GDM1 (cell line): Measurements from ENCODE around the gene TTLL13.
A peak's percentile ranks its signal among the peaks of the same experiment; 100 is the strongest.

Source experiments
- DNase-seq: peaks from one replicate; lab custom pipeline; 2025; lab: John Stamatoyannopoulos, UW

TTLL13 gene, protein sequence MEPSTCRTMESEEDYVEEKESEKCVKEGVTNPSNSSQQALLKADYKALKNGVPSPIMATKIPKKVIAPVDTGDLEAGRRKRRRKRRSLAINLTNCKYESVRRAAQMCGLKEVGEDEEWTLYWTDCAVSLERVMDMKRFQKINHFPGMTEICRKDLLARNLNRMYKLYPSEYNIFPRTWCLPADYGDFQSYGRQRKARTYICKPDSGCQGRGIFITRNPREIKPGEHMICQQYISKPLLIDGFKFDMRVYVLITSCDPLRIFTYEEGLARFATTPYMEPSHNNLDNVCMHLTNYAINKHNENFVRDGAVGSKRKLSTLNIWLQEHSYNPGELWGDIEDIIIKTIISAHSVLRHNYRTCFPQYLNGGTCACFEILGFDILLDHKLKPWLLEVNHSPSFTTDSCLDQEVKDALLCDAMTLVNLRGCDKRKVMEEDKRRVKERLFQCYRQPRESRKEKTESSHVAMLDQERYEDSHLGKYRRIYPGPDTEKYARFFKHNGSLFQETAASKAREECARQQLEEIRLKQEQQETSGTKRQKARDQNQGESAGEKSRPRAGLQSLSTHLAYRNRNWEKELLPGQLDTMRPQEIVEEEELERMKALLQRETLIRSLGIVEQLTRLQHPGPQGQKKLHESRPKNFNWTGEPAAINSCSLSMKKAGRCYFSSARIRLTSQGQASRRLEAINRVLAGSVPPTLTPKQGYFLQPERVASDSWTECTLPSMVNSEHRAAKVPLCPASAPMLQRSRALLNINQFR

DNA sequence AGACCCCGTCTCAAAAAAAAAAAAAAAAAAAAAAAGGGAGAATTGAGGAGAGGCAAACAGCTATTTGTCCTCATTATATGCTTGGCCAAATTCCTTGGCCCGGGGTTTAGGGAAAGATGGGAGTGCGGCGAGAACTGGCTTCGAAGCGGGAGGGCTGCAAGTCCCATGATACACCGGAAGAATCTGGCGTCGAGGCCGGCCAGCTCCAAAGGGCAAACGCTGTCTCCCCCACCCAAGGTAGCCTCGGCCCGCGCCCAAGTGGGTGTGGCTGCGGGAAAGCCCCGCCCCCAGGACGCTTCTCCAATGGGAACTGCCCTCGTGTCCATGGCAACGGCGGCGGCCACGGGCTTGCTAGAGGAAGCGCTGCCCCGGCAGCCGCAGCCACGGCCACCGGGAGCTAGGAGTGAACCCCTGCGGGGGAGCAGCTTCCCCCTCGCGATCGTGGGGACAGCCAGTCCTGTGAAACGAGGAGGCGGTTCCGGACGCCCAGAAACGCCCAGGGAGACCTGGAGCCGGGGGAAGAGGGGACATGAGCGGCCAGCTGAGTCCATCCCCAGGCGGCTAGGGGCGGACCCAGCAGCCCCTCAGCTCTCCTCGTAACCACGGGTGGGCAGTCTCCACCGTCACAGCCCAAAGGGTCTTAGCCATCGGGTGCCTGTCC is at the start of gene TTLL13:
Gene TTLL13, plus strand, starts transcription at position 354 of the 661 bp plus-strand sequence. CDS start 1,075 bp downstream, outside the sequence.
- no peak for DNase-seq

DNA sequence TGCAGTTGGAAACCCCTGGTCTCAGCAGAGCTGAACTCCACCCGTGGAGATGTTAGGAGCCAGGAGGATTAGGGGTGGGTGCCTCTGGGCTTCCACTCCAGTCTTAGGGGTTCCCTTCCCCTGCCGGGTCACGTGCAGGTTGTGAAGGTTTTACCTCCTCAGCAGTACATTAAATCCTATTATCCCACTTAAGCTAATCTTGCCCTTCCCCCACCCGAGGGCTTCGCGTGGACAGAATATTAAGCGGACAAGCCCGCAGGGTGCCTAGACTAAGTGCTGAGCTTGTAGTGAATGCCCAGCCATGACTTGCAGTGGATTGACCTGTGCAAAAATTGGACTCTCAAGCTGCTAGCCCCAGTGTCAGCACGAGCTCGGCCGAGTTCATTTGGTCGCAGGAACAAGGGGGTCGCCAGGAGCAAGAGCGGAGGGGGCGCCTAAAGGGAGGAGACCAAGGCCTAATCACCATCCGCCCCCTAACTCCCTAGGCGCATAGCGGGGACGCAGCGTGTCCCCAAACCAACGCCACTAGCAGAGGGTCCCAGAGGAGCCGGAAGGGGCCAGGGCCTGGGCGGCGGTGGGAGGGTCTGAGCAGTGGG is 48.7 kb upstream of the TTLL13 start:
- no peak for DNase-seq

DNA sequence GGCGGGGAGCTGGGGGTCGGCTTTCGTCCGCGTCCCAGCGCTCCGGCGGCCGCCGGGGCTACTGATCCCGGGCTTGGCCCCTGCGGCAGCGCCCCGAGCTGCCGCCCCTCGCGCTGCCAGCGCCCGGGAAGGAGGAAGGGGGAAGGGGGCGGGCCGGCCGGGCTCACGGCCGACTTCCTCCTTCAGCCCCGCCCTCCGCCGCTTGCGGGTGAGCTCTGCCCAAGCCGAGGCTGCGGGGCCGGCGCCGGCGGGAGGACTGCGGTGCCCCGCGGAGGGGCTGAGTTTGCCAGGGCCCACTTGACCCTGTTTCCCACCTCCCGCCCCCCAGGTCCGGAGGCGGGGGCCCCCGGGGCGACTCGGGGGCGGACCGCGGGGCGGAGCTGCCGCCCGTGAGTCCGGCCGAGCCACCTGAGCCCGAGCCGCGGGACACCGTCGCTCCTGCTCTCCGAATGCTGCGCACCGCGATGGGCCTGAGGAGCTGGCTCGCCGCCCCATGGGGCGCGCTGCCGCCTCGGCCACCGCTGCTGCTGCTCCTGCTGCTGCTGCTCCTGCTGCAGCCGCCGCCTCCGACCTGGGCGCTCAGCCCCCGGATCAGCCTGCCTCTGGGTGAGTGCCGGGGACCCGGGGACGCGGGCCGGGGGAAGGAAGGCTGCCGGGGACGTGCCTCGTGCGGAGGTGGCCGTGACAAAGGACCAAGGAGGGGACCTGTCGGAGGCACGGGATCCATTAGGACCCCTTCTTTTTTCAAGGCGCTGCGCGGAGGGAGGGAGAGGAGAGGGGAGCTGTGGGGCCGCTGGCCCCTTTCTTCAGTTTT is 48.0 kb upstream of the TTLL13 start, which contains the start of gene SEMA4B:
Gene SEMA4B, plus strand, starts transcription at position 201 of the 814 bp plus-strand sequence. Its CDS starts 249 bp downstream, at position 450.
- peak; percentile 73 for DNase-seq

DNA sequence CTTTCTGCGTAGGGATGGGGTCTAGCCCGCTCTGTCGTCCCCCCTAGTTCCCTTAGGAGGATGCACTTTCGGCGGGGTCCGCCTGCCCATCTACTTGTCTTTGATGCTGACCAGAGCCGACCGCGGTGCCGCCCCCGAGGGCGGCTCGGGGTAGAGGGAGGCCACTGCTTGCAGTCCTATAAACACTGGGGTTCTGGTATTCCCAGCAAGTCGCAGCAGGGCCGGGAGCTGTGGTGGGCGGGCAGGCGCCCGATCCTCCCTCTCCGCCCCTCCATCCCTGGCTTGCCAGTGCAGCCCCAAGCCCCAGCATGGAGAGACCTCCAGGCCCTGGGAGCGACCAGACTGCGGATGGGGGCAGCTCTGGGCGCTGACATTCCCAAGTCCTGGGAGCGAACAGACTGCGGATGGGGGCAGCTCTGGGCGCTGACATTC is 47.4 kb upstream of the TTLL13 start:
- DNase-seq, result no peak

DNA sequence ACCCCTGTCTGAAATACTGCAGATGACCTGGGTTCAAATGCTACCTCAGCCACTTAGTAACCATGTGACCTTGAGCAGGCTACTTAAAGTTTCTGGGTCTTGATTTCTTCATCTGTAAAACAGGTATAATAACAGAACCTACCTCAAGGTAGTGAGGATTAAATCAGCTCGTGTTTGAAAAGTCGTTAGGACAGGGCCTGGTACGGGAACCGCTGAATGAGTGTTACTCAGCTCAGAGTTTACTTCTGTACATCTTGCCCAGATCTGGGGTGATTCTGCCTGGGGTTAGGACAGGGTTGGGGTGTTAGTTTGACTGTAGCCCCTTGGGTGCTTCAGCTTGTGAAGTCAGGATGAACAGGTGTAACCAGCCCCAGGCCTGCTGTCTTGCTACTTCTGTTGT is 46.4 kb upstream of the TTLL13 start:
- no peak for DNase-seq

DNA sequence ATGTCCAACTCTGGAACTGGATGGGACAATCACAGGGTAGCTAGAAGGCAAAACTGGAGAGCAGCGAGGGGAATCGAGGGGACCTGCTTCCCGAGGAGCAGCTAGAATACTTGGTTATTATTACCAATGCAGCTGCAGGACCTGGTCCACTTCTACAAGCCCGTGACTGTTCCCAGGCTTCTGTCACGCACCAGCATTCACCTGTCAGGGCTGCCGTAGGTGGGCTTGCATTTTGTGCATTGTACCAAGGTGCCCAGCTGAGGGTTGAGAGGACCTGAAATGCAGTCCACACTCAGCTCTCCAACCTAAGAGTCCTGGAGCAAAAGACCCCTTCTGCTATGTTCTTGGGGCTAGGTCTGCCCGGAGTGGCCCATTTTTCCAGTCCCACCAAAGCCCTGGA is 45.9 kb upstream of the TTLL13 start:
- DNase-seq, result no peak

DNA sequence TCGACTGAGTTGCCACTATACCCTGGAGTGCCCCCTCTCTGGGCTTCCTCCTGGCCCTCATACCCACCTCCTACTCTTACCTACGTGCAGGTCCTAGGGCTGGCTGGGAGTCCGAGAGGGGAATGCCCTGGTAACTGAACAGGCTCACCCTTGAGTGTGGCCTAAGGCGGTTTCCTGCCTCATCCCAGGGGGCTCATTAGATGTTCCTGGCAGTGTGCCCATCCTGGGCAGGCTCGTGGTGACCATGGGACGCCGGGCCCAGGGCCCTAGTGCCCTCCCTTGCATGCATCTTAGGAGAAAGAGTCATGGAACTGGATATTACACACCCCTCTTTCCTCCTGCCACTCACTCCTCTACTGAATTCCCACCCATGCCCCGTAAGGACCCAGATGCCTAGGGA is 45.4 kb upstream of the TTLL13 start:
- no peak for DNase-seq

DNA sequence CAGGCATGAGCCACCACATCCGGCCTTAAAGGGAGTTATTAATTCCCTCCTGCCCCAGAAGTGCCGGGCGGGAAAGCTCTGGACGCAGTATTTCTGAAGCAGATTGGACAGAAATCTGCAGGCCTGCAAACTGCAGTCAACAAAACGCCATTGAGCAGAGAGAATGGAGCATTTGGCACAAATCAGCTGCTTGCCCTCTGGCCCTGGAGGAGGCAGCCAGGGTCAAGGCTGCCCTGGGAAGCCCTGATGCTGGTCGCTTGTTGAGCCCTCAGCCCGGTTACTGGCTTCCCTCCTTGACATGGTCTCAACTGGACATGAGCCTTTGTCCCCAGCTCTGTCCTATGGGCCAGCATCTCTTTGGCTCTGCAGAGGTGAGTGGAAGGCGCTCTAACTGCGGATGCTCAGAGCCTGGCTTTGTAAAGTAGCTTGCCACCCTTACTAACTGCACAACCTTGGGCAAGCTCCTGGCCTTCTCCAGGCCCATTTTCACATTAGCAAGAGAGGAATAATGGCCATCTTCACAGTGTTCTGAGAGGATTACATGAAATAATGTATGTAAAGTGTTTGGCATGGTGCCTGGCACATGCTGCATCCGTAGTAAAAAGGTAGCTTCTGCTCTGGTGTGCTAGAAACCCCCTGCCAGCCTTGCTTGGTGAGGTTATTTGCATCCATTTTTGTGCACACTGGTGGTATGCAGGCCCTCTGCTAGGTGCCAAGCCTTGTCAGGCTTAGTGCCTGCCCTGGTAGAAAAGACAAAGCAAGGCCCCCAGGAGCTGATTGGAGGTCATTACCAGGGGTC is 44.1 kb upstream of the TTLL13 start:
- DNase-seq, result no peak

DNA sequence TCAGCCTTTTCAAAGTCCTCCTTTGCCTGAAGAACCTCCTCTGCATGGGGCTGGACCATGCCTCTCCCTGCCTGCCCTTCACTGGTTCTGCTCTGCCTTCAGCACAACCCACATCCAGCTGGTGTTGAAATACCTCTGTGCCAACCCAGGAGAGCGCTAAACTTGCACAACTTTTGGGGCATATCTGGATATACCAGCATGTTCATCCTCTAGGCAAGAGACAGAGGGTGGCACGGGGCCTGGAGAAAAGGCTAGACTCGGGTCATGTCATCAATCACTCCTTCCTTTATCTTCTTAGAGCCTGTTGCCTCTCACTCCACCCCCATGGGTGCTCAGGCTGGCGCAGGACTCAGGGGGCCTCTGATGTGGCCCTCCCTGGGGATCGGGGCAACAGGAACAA is 43.5 kb upstream of the TTLL13 start:
- DNase-seq, result no peak

DNA sequence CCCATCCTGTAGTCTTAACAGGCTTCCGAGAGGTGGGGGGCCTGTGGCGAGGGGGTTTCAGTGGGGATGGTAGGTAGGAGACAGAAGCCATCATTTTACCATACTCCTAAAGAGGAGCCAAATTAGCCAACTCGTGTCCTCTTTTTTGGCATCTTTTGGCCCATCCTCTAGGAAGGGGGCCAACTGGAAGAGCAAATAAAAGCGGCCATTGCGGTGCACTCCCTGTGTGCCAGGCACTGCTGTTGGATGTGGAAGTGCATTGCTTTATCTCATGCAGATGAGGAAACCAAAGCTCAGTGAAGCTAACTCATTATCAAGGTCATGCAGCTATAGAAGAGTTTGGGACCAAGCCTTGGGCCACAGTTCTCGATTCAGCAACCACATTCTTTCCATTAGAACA is 42.1 kb upstream of the TTLL13 start:
- DNase-seq, result no peak

DNA sequence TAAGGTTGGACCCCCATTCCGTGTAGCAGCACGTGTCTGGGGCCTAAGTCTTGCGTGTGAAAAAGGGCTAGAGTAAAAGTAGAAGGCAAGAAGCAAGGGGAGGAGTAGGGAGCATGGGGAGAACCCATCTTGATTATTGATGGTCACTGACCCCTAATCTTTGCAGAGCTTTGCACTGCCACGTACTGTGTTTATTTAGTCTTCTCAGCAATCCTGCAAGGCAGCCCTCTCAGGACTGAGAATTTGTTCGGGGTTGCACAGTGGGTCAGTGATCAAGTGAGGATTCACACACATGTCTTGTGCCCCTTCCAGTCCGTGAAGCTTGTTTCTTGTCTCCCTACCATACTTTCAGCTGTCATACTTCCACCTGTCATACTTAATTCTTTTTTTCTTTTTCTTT is 41.0 kb upstream of the TTLL13 start:
- no peak for DNase-seq

DNA sequence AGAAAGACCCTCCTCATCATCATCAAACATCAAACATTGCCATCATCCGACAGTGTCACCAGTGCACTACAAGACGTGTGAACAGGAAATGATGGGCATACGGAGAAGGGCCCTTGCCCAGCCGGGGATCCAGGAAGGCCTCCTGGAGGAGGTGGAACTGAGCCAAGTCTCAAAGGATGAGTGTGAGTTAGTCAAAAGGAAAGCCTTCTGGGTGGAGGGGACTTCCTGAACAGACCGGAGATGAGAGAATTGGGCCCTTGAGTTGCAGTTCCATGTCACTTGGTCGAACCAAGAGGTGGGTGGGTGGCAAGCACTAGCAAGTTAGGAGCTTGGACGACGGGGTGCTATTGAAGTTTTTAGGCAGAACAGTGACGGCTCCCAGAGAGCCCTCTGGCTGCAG is 39.8 kb upstream of the TTLL13 start:
- no peak for DNase-seq

DNA sequence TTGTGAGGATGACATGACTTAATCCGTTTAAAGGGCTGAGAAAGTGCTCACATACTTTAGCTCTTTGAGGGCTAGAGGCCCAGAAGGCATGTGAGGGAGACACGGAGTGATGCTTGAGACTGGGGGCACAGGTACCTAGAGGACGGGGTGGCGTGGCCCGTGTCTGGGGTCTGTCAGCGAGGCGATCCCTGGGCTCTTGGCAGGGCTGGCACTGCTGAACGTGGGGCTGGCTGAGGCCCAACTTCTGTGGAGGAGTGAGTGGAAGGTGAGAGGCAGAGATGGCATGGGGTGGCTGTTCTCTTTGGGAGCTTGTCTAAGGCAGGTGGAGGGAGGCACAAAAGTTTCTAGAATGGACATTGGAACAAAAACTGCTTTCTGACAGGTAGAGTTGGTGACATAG is 38.8 kb upstream of the TTLL13 start:
- DNase-seq, result no peak

DNA sequence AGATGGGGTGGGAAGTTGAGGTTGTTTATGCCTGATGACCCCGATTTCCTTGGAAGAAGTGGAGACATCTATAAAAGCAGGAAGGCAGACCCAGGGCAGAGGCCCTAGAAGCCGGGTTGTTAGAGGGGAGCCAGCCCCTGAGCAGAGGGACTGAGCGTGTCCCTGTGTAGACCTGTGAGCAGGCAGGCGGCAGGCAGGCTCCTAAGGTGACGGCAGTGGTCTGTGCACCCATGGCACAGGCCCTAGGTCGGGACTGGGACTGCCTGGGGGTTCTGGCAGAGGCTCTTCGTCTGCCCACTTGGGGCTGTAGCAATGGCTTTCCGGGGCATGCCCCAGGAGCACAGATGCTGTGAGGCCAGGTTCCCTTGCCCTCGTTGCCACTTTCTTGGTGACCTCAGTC is 38.3 kb upstream of the TTLL13 start:
- no peak for DNase-seq

DNA sequence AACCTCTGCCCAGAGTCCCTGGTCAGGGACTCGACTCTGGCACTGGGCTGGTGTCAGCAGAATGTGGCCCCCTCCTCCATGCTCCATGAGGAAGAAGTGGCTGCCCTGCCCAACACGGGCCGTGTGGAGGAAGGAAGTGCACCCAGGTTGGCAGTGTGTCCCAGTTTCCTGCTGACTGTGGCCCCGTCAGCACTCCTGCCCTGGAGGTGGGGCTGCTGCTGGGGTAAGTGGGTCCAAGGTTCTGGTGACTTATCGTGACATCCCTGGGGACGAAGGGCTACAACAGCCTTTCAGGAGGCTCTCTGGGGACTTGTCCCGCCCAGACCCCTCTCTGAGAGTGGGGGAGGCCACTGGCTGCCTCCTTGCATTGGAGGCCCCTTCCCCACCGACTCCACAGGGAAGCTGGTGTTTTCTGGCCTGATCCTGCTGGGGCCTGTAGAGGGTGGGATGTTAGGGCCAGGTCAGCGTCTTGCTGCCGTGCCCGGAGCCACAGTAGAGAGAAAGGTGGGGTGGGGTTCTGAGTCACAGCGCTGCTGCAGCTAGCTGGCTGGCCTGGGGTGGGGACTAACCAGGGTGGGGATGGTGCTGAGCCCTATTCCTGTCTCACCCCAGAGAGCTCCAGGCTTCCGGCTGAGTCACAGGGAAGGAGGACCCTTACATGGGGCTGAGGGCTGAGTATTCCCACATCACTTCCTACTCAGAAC is 37.8 kb upstream of the TTLL13 start:
- peak; percentile 10 for DNase-seq

DNA sequence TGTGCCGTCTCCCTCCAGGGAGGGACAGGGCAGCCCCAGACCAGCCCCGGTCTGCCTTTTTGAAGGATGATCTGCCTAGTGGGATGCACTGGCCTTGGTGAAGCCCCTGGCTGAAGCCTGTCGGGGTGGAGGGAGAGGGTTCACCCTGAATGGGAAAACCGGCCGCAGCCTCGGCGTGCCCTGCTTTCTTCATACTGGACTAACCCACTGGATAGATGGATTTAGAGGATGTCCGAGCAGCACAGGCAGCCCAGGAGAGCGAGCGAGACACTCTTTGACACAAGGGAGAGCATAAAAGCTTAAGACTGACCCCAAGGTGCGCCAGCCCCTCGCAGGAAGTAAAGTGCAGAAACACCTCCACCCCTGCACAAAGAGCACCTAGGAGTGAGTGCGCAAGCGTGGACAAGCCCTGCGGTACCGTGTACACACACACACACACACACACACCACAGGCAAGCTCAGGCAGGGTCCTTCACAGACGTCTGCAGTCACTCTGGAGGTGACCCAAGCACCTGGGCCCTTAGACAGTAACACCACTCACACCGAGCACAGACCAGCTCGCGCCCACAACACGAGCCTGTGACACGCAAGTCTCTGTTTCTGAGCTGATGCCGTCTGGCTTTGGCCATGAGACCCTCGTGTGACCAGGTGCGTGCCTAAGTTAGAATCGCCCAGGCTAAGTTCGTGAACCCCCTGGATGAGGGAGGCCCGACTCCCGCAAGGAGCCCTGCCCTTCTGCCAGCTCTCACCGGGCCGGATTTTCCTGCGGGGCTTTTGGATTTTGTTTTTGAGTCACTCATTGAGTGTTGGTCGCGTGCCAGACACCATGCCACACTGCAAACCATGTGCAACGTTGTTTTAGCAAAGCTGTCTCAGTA is 36.9 kb upstream of the TTLL13 start:
- no peak for DNase-seq

DNA sequence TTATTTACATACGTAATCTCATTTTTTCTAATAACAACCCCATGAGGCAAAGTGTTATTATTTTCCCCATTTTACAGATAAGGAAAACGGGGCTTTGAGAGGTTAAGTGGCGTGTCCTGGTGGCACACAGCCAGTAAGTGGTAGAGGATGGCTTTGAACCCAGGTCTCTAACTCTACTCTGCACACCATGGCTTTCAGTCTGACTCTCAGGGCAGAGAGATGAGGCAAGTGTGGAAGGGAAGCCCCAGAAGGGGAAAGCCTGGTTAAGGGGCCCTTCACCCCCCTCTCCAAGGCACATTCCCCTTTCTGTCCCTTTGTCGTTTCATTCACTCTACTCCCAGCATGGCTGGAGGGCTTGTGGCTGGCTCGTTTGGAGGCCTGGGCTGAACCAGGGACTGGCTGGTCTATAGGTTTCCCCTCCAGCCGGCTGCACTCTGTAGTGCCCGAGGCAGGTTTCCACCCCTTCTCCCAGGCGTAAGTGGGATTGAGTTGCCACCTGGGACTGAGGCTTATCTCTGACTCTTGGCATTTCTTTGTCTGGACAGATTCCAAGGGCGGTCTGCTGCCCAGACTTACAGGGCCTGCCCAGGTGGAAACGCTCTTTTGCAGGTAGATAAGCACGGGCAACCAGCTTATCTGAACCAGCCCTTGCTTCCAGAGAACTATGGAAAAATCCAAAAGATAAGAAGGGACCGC is 36.1 kb upstream of the TTLL13 start:
- no peak for DNase-seq

DNA sequence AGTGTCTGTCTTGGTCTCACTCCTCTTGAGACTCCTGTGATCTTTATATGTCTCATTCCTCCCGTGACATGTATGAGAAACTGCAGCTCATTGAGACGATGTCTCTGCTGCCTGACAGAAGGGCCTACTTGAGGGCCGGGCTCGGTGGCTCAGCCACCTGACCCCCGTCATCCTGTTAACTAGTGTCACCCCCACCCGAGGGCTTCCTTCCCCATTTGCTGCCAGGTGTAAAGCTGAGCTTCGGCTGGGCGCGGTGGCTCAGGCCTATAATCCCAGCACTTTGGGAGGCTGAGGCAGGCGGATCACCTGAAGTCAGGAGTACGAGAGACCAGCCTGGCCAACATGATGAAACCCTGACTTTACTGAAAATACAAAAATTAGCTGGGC is 35.5 kb upstream of the TTLL13 start:
- no peak for DNase-seq
